IMR-90 (cell line): ENCODE measurements around the gene GNG7. TPM values are rescaled to one million over a fixed set of nuclear protein-coding genes. Genes with fewer than 3 reads are reported as not detected.

Experiments
- ATAC-seq: fragments of 200-7000 bp; cut with Tn5 transposase; 2 replicates; pipeline ENCODE4 v1.9.1; 2020; ENCODE audit warnings: low read depth, mild to moderate bottlenecking, moderate library complexity
- BruUV-seq: library from RNA; stranded (reverse); fragments of 400-500 nt; replicated peaks from 2 replicates; lab custom pipeline; 2021; lab: Mats Ljungman, UMichigan
- CTCF ChIA-PET: fragments of 300-600 bp; formaldehyde crosslinking; extraction: SDS; loops from one replicate; lab custom pipeline; 2021; ENCODE audit warnings: antibody characterized with exemption; lab: Yijun Ruan, JAX
- POLR2A ChIA-PET: fragments of 300-600 bp; sonication (Branson Sonifier 250); formaldehyde crosslinking; loops from one replicate; lab custom pipeline; 2022; ENCODE audit warnings: antibody characterized with exemption; ENCODE audit not compliant: unreplicated experiment; lab: Charles Lee
- DNase-seq: peaks from one replicate; pipeline ENCODE4 v3.0.0; 2013
- H2AFZ ChIP-seq: replicated peaks from 2 replicates; pipeline ENCODE3; 2013; ENCODE audit warnings: low read length, mild to moderate bottlenecking; ENCODE audit not compliant: poor library complexity
- H2AK5ac ChIP-seq: 2 replicates; pipeline ENCODE4 v1.6.1; 2013; ENCODE audit warnings: low read depth, low read length, inconsistent platforms
- H2AK9ac ChIP-seq: replicated peaks from 2 replicates; pipeline ENCODE3; 2013; ENCODE audit warnings: mild to moderate bottlenecking, low read depth, low read length, moderate library complexity; ENCODE audit not compliant: poor library complexity
- H2BK120ac ChIP-seq: 2 replicates; pipeline ENCODE4 v1.6.1; 2013; ENCODE audit warnings: low read depth, low read length, inconsistent platforms
- H2BK15ac ChIP-seq: 3 replicates; pipeline ENCODE4 v1.6.1; 2013; ENCODE audit warnings: low read depth, low read length, inconsistent platforms
- H2BK20ac ChIP-seq: 2 replicates; pipeline ENCODE4 v1.6.1; 2013; ENCODE audit warnings: low read depth, mild to moderate bottlenecking, inconsistent platforms, low read length, moderate library complexity
- H2BK5ac ChIP-seq: 2 replicates; pipeline ENCODE4 v1.6.1; 2013; ENCODE audit warnings: mild to moderate bottlenecking, low read depth, low read length, inconsistent platforms; ENCODE audit not compliant: poor library complexity, severe bottlenecking
- H3K14ac ChIP-seq: replicated peaks from 2 replicates; pipeline ENCODE4 v1.6.1; 2013; ENCODE audit warnings: low read depth, low read length, inconsistent platforms
- H3K18ac ChIP-seq: 2 replicates; pipeline ENCODE4 v1.6.1; 2013; ENCODE audit warnings: low read depth, low read length, control low read depth
- H3K23ac ChIP-seq: 2 replicates; pipeline ENCODE4 v1.6.1; 2013; ENCODE audit warnings: low read depth, low read length, inconsistent platforms
- H3K27ac ChIP-seq: 2 replicates; pipeline ENCODE4 v1.5.1; 2013; ENCODE audit warnings: mild to moderate bottlenecking, control low read depth, low read length; ENCODE audit not compliant: insufficient read depth
- H3K27me3 ChIP-seq: 2 replicates; pipeline ENCODE4 v1.6.1; 2013; ENCODE audit warnings: low read length; ENCODE audit not compliant: control insufficient read depth, insufficient read depth
- H3K36me3 ChIP-seq: 2 replicates; pipeline ENCODE4 v1.6.1; 2013; ENCODE audit warnings: low read length, mixed read lengths; ENCODE audit not compliant: control insufficient read depth, insufficient read depth
- H3K4ac ChIP-seq: 2 replicates; pipeline ENCODE4 v1.6.1; 2013; ENCODE audit warnings: low read depth, low read length, inconsistent platforms
- H3K4me1 ChIP-seq: 2 replicates; pipeline ENCODE4 v1.6.1; 2013; ENCODE audit warnings: low read length, mixed read lengths; ENCODE audit not compliant: control insufficient read depth, insufficient read depth
- H3K4me2 ChIP-seq: 2 replicates; pipeline ENCODE4 v1.6.1; 2013; ENCODE audit warnings: low read depth, mild to moderate bottlenecking, control low read depth, low read length, moderate library complexity
- H3K4me3 ChIP-seq: 2 replicates; pipeline ENCODE4 v1.5.1; 2013; ENCODE audit warnings: low read depth, mild to moderate bottlenecking, control low read depth, low read length, moderate library complexity; ENCODE audit not compliant: insufficient read depth
- H3K56ac ChIP-seq: 2 replicates; pipeline ENCODE4 v1.6.1; 2013; ENCODE audit warnings: low read length, inconsistent platforms; ENCODE audit not compliant: insufficient read depth; ENCODE audit errors: extremely low read depth
- H3K79me1 ChIP-seq, 2 experiments: 2 replicates each; pipeline ENCODE4 v1.6.1; 2013; ENCODE audit warnings: low read length in 2 of 2, inconsistent platforms in 1 of 2, low read depth in 1 of 2
- H3K9ac ChIP-seq: 2 replicates; pipeline ENCODE4 v1.6.1; 2013; ENCODE audit warnings: low read depth, low read length, control low read depth
- H3K9me1 ChIP-seq: 2 replicates; pipeline ENCODE4 v1.6.1; 2013; ENCODE audit warnings: low read length, inconsistent platforms; ENCODE audit not compliant: insufficient read depth
- H3K9me3 ChIP-seq: 2 replicates; pipeline ENCODE4 v1.6.1; 2013; ENCODE audit warnings: low read length; ENCODE audit not compliant: control insufficient read depth, insufficient read depth
- H4K20me1 ChIP-seq: 2 replicates; pipeline ENCODE4 v1.6.1; 2013; ENCODE audit warnings: low read length, inconsistent platforms; ENCODE audit not compliant: insufficient read depth
- H4K5ac ChIP-seq: 2 replicates; pipeline ENCODE4 v1.6.1; 2013; ENCODE audit warnings: mild to moderate bottlenecking, low read depth, low read length, control low read depth
- H4K8ac ChIP-seq, 2 experiments: 2 replicates each; pipeline ENCODE4 v1.6.1; 2013; ENCODE audit warnings: low read depth in 2 of 2, low read length in 2 of 2, control low read depth in 1 of 2, inconsistent platforms in 1 of 2
- H4K91ac ChIP-seq: 2 replicates; pipeline ENCODE4 v1.6.1; 2013; ENCODE audit warnings: low read depth, low read length, inconsistent platforms; ENCODE audit not compliant: insufficient read depth
- BHLHE40 ChIP-seq: fragments of 150-350 bp; IDR thresholded peaks from 2 replicates; pipeline ENCODE4 v1.6.1; 2016; ENCODE audit warnings: mild to moderate bottlenecking, low read depth, low read length
- CEBPB ChIP-seq: IDR thresholded peaks from 2 replicates; pipeline ENCODE4 v1.6.1; 2012; ENCODE audit warnings: low read depth, low read length, improper control_type of control experiment
- CHD1 ChIP-seq: IDR thresholded peaks from 2 replicates; pipeline ENCODE4 v1.6.1; 2012; ENCODE audit warnings: low read depth, low read length, improper control_type of control experiment
- ELK1 ChIP-seq: fragments of 150-350 bp; IDR thresholded peaks from 2 replicates; pipeline ENCODE4 v1.6.1; 2016; ENCODE audit warnings: low read depth, mild to moderate bottlenecking, low read length, moderate library complexity, borderline replicate concordance
- FOS ChIP-seq: fragments of 150-350 bp; IDR thresholded peaks from 2 replicates; pipeline ENCODE4 v1.6.1; 2016; ENCODE audit warnings: low read depth, low read length
- MAZ ChIP-seq: IDR thresholded peaks from 2 replicates; pipeline ENCODE4 v1.6.1; 2012; ENCODE audit warnings: low read depth, mild to moderate bottlenecking, low read length, improper control_type of control experiment, moderate library complexity, borderline replicate concordance
- MXI1 ChIP-seq: IDR thresholded peaks from 2 replicates; pipeline ENCODE4 v1.6.1; 2012; ENCODE audit warnings: low read depth, mild to moderate bottlenecking, low read length, moderate library complexity, borderline replicate concordance
- NFE2L2 ChIP-seq: fragments of 150-350 bp; IDR thresholded peaks from 2 replicates; pipeline ENCODE4 v1.6.1; 2016; ENCODE audit warnings: low read depth, mild to moderate bottlenecking, low read length
- POLR2A ChIP-seq: IDR thresholded peaks from 2 replicates; pipeline ENCODE4 v1.6.1; 2012; ENCODE audit warnings: mild to moderate bottlenecking, low read depth, low read length
- RAD21 ChIP-seq: IDR thresholded peaks from 2 replicates; pipeline ENCODE4 v1.6.1; 2012; ENCODE audit warnings: low read length, improper control_type of control experiment
- RCOR1 ChIP-seq: IDR thresholded peaks from 2 replicates; pipeline ENCODE4 v1.6.1; 2012; ENCODE audit warnings: mild to moderate bottlenecking, low read length, improper control_type of control experiment; ENCODE audit not compliant: insufficient replicate concordance
- RFX5 ChIP-seq: IDR thresholded peaks from 2 replicates; pipeline ENCODE4 v1.8.0; 2012; ENCODE audit warnings: low read depth, mild to moderate bottlenecking, low read length, moderate library complexity
- SMC3 ChIP-seq: fragments of 150-350 bp; IDR thresholded peaks from 2 replicates; pipeline ENCODE4 v1.6.1; 2016; ENCODE audit warnings: low read depth, mild to moderate bottlenecking, antibody characterized with exemption, low read length, moderate library complexity
- WGBS, 2 experiments: methylation state at CpG; one replicate each; pipeline versions ENCODE4 v1.1.5 to v1.1.7; 2013; ENCODE audit warnings: missing lambda C conversion rate in 2 of 2; ENCODE audit not compliant: insufficient read length in 1 of 2; ENCODE audit errors: extremely low coverage in 2 of 2; 5-methylcytosine and 5-hydroxymethylcytosine counted together
- dilution Hi-C: fragments of 300-500 bp; cut with HindIII; formaldehyde crosslinking; loops from one replicate; pipeline ENCODE4 v1.14.3; 2018; ENCODE audit warnings: low sequenced_read_pairs; ENCODE audit not compliant: unreplicated experiment
- in situ Hi-C: fragments of 300-500 bp; cut with MboI; formaldehyde crosslinking; loops from 3 replicates; pipeline ENCODE4 v1.14.3; 2019; ENCODE audit warnings: low sequenced_read_pairs, inconsistent platforms, mixed read lengths
- intact Hi-C: fragments of 100-400 bp; cut with micrococcal nuclease; formaldehyde crosslinking; loops from 2 replicates; pipeline ENCODE4 v1.10.0; 2022
- polyA plus RNA-seq, 3 experiments: library from polyadenylated mRNA; depleted of rRNA; stranded (reverse); fragments of >200 nt; gene quantifications; 2 replicates each; pipeline ENCODE4 v1.2.3, GENCODE V29; 2012; ENCODE audit warnings: low replicate concordance in 1 of 3
- total RNA-seq: library from RNA; depleted of rRNA; stranded (reverse); fragments of >200 nt; gene quantifications from 2 replicates; pipeline ENCODE4 v1.2.3, GENCODE V29; 2012
- TF ChIP-seq, protein P1 (sequence below): conservative IDR thresholded peaks from 2 replicates; pipeline ENCODE4 v1.5.1; 2012; ENCODE audit warnings: mild to moderate bottlenecking, low read depth, low read length, improper control_type of control experiment

GNG7 gene
- total and polyA plus RNA-seq, 2 of the 4 experiments (the other 2 are of a cell fraction), result under 0.01 to 0.21 TPM

- Histone ChIP-seq H2AK9ac (no peak overlapping the region), H3K56ac (no peak overlapping the region), H2BK5ac (no peak overlapping the region), H3K79me1 (peaks cover 0 to 14% of the 10 kb centered on the region in 2 experiments; a peak in 1 of 4 replicates), H2AFZ (peak overlapping the region; percentile 32), H3K14ac (no peak overlapping the region), H3K9me3 (peaks cover 3% of the 10 kb centered on the region; the same call in 1 of the 2 replicates), H2AK5ac (peak overlapping the region; percentile 81), H2BK15ac (peak overlapping the region; percentile 25; the same call in 1 of the 3 replicates), H2BK120ac (0 out of 2 replicates have a peak overlapping the region, but pooled peaks have one; percentile 22), H4K8ac (no peak overlapping the region), H2BK20ac (no peak overlapping the region), H3K9me1 (peaks cover 6% of the 10 kb centered on the region), H3K23ac (no peak overlapping the region), H3K9ac (no peak overlapping the region), H3K4me1 (peaks cover 12% of the 10 kb centered on the region), H4K5ac (no peak overlapping the region), H4K91ac (peak overlapping the region; percentile 29; the same call in 1 of the 2 replicates), H3K36me3 (no peaks in the 10 kb centered on the region), H3K4ac (peak overlapping the region; percentile 64), H3K27ac (no peak overlapping the region), H3K4me2 (no peak overlapping the region), H4K20me1 (no peaks in the 10 kb centered on the region; the same call in 1 of the 2 replicates), H3K4me3 (no peak overlapping the region), H3K27me3 (no peaks in the 10 kb centered on the region), H3K18ac (no peak overlapping the region)
- no peak for ATAC-seq
- no peak for TF ChIP-seq RAD21
- TF ChIP-seq CHD1, result no peak
- no peak for TF ChIP-seq RFX5
- TF ChIP-seq, protein P1, sequence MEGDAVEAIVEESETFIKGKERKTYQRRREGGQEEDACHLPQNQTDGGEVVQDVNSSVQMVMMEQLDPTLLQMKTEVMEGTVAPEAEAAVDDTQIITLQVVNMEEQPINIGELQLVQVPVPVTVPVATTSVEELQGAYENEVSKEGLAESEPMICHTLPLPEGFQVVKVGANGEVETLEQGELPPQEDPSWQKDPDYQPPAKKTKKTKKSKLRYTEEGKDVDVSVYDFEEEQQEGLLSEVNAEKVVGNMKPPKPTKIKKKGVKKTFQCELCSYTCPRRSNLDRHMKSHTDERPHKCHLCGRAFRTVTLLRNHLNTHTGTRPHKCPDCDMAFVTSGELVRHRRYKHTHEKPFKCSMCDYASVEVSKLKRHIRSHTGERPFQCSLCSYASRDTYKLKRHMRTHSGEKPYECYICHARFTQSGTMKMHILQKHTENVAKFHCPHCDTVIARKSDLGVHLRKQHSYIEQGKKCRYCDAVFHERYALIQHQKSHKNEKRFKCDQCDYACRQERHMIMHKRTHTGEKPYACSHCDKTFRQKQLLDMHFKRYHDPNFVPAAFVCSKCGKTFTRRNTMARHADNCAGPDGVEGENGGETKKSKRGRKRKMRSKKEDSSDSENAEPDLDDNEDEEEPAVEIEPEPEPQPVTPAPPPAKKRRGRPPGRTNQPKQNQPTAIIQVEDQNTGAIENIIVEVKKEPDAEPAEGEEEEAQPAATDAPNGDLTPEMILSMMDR, result no peak
- no peak for TF ChIP-seq ELK1
- no peak for TF ChIP-seq MXI1
- TF ChIP-seq RCOR1, result no peak
- no peak for TF ChIP-seq BHLHE40
- TF ChIP-seq SMC3, result no peak
- no peak for TF ChIP-seq MAZ
- TF ChIP-seq CEBPB, result no peak
- no peak for TF ChIP-seq POLR2A
- TF ChIP-seq NFE2L2, result no peak
- no peak for TF ChIP-seq FOS
- CTCF ChIA-PET, result no interaction called here
- no TSS peak for BruUV-seq
- DNase-seq, result no peak
- in situ Hi-C loops (no loop called here), dilution Hi-C loops (no loop called here), intact Hi-C loops (no loop called here)
- POLR2A ChIA-PET, result no interaction called here
- WGBS, 2 experiments, result 74% methylated on average over 6 of the region's 15 CpGs; no CpG with 5 or more reads in 1 of the 2 experiments
These were observed 128.0 kb downstream of the GNG7 start for GRCh38 chr19:2574478-2574931.
